GM19467 (cell line): ENCODE results near the gene ZNF764.
"Not testable (repeated sequence)": the region's sequence is repeated elsewhere in the genome, so short reads cannot be mapped to it uniquely, and the experiment has no call there.

Experiments used
- ATAC-seq: cut with Tn5 transposase; IDR thresholded peaks from one replicate; pipeline ENCODE4 v1.9.1; 2021; ENCODE audit warnings: mild to moderate bottlenecking, moderate library complexity; ENCODE audit not compliant: unreplicated experiment

Gene ZNF764

DNA sequence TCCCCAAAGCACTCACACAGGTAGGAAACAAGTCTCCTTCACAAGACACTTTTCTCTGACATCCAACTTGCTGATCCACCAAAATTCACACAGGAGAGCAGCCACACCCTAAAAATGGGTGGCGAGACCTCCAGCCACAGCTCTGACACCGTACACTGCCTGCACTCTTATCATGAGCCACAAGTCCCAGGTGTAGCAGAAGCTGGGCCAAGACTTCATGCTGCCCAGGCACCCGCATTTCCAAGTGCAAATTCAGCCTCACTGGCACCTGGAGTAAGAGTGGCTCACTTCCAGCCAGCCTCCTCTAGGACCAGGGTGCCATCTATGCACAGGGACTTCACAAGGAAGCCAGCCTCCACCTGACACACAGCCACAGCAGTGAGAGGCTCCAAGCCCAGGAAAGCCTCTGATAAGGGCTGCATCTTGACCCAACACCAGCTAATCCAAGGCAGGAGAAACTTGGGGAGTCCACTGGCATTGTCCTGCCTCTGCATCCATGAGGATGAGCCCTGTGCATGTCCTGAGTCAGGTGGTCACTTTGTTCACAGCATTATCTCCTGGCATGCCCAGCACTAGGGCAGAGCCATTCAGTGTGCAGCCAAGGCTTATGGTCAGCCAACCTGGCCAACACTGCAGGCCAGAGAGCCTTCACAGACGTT, 29.2 kb downstream of the ZNF764 start:
- no peak for ATAC-seq

GRCh38 chr16:30527635-30528178, 30.5 kb downstream of the ZNF764 start:
- ATAC-seq, result peak; percentile 1

DNA sequence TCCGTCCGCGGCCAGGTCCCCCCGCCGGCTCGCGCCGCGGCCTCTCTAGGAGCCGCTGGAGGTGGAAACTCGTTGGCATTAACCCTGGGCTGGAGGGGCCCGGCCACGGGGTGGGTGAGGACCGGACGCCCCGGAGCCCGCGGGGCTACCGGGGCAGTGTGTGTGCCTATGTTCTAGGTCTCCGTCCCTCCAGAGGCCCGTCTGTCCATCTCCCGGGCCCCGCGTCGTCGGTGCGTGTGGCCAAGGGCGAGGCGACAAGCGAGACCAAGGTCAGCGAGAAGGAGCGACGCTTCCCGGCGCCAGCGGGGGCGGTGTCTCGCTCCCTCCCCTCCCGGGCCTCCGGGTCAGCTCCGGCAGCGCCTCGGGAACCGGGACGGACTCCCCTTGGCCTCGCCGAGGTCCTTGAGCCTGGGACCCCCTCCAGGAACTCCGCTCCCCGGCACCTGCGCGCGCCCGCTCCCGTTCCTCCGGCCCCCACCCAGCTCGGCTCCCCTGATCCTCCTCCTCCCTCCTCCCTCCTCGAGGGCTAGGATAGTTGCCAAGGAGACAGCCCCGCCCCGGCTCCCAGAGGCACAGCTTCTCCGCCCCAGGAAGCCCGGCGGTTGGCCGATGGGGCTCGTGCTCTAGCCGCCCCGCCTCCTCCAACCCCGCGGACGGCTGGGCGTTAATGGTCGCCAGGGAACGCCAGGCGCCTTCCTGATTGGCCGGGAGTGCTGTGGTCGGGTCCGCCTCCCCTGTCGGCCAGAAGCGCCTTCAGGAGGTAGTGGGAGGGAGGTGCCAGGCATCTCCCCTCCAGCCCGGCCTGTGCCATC, 31.1 kb downstream of the ZNF764 start:
- ATAC-seq, result peak; percentile 71

DNA sequence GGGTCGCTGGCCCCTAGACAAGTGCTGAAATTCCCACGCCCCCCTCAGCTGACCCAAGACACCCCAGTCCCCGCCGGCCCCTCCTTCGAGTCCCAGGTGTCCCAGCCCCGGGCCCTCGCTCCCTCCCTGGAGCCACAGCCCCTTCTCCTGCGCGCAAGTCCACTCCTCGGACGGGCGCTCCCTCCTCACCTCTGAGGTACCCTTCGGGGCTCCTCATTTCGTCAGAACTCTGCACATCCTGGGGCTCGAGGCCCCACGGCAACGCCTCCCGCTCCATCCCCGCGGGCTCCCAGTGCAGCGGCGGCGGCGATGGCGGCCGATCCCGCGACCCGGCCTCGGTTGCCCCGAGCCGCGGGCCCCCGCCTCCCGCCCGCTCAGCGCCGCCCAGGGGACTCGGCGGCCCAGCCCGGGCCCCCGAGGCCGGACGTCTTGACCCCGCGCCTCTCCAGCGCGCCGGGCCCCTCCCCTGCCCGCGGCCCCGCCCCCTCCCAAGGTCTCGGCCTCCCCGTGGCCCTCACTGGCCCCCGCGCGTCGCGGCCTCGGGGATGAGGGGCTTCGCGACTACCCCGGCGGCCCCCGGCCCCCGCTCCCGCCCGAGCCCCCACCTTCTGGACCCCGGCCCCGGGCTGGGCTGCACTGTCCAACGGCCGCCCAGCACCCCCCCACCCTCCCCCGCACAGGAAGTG, 31.9 kb downstream of the ZNF764 start, which contains the start of gene ZNF768:
ZNF768 (minus strand) TSS at position 430 of the 686 bp plus-strand sequence; CDS start at position 277, 153 bp downstream.
- ATAC-seq, result peak; percentile 17

DNA sequence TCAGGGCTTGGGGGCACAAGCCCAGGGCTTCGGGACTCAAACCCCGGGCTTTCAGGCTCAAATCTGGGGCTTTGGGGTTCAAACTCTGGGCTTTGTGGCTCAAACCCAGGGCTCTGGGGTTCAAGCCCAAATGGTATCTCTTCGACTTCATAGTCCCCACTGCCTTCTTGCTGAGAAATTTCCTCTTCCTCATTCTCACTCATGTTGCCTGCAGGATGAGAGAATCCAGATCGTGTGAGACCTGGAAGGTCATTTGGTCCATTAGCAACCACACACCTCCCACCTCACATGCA, 32.4 kb downstream of the ZNF764 start:
- no peak for ATAC-seq

DNA sequence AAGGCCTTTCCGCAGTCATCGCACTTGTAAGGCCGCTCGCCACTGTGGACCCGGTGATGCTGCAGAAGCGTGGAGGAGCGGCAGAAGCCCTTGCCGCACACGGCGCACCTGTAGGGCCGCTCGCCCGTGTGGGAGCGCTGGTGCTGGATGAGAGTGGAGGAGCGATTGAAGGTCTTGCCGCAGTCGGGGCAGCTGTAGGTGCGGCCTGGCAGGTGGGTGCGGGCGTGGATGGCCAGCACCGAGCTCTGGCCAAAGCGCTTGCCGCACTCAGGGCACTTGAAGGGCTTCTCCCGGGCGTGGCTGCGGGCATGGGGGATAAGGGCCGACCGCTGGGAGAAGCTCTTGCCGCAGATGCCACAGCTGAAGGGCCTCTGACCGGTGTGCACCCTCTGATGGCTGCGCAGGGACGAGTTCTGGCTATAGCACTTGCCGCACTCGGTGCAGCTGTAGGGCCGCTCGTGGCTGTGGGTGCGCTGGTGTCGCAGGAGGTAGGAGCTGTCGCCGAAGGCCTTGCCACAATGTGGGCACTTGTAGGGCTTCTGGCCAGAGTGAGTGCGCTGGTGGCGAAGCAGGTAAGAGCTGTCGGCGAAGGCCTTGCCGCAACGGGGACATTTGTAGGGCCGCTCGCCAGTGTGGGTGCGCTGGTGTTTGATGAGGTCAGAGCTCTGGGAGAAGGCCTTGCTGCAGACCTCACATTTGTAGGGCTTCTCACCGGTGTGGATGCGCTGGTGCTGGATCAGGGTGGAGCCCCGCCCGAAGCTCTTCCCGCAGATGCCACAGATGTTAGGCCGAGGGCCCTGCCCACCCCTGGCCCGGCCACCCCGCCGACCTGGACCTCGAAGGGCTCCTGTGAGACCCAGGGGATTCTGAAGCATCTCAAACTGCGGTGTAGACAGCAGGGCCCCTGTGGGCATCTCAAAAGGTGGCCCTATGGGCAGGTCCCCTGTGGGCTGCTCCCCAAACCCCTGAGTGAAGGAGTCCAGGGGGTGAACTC, 33.3 kb downstream of the ZNF764 start:
- no peak for ATAC-seq

DNA sequence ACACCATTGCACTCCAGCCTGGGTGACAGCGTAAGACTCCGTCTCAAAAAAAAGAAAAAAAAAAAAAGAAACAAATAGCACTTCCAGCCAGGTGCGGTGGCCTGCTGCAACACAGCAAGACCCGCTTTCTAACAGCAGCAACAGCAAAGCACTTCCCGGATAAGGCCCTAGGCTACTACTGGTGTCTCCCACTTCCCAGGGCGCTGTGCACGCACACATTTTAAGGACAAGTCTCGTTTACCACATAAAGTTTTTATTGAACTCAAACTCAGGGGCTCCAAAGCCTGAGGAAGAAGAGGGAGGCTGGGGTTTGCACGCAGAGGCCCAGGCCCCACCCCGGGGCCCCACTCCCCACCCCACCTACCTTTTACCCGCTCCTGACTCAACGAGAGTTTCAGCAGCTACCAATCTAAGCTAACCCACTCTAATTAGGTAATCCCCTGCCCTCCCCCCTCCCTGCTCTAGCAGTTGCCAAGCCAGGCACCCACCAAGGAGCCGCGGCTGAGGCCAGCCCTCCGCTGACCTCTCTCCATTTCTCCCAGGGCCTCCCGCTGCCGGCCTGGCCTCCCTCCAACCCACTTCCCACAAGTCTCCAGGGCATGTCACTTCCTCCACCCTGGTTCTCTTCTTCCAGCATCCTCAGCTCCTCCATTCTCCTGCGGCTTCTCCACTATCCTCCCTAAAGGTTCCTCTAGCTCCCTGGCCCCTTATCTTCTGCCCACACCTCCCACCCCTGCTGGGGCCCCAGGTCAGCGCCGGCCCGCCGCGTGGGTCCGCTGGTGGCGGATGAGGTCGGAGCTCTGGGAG, 34.2 kb downstream of the ZNF764 start:
- ATAC-seq, result no peak

DNA sequence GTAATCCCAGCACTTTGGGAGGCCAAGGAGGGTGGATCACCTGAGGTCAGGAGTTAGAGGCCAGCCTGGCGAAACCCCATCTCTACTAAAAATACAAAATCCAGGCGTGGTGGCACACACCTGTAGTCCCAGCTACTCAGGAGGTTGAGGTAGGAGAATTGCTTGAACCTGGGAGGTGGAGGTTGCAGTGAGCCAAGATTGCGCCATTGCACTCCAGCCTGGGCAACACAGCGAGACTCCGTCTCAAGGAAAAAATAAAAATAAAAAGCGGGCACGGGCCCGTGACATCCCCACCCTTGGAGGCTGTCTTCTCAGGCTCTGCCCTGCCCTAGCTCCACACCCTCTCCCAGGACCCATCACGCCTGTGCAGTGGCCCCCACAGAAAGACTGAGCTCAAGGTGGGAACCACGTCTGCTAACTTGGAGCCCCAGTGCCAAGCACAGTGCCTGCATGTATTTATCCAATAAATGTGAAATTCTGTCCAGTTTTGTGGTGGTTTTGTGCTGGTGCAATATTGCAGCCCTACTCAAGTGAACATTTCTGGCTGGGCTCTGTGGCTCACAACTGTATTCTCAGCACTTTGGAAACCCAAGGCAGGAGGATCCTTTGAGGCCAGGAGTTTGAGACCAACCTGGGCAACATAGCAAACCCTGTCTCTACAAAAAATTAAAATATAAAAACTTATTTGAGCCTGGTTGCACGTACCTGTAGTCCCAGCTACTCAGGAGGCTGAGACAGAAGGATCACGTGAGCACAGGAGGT, 35.3 kb downstream of the ZNF764 start:
- not testable (repeated sequence) for ATAC-seq

DNA sequence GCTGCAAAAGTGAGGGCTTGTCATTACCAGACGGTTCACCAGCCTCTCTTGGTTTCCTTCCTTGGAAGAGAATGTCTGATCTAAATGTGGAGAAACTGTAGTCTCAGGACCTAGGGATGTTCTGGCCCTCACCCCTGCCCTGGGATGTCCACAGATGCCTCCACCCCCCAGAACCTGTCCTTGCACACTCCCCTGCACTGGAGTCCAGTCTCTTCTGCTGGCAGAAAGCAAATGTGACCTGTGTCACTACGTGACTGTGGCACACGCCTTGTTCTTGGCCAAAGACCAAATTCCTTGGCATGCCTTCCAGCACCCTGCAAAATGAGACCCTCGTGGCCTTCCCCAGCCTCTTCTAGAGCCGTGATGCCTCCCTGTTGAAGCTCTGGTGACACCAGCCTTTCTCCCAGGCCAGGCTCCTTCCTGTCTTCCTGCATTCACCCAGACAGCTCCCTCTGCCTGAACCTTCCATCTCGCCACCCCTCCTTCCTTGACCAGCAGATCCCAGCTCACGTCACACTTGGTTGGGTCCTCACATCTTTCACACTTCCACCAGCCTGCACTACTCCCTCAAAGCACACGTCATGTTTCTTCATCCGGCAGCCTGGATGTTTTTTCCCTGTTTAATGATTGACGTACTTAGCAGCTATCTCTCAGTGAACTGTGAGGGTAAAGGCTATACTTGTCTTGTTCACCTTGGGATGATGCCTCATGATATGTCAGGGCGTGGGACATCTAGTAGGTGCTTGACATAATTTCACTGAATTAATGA, 36.1 kb downstream of the ZNF764 start:
- ATAC-seq, result no peak

GRCh38 chr16:30521476-30521872, 36.7 kb downstream of the ZNF764 start:
- ATAC-seq, result no peak

DNA sequence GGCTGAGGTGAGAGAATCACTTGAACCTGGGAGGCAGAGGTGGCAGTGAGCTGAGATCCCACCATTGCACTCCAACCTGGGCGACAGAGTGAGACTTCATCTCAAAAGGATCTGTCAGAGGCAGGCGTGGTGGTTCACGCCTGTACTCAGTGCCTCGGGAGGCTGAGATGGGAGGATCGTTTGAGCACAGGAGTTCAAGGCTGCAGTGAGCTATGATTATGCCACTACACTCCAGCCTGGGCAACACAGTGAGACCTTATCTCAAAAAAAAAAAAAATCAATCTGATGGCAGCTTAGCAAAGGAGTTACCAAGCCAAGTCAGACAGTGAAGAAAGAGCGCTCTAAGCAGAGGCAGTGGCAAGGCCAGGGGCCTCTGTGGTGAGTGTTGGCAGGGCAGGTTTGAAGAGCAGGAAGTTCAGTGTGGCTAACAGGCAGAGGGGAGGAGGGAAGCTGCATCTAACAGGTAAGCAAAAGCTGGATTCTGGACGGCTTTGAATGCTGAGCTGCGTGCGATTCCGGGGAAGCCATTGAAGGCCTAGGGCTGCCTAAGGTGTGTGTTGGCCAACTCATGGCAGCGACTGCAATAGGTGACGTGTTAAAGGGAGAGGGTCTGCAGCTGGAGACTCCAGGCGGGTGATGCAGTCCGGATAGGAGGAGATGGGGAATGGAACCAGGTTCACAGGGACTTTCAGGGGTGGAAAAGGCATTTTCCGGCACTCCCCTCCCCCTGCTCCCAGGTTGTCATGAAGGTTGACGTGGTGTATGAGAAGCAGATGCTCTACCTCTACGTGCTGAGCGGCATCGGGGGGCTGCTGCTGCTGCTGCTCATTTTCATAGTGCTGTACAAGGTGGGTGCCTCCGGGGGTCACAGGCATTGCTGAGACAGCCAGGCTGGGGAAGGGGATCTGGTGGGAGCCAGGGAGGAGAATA, 38.8 kb downstream of the ZNF764 start:
- ATAC-seq, result no peak

GRCh38 chr16:30518552-30518951, 39.6 kb downstream of the ZNF764 start:
- ATAC-seq, result no peak

GRCh38 chr16:30515275-30515674, 42.9 kb downstream of the ZNF764 start:
- no peak for ATAC-seq

DNA sequence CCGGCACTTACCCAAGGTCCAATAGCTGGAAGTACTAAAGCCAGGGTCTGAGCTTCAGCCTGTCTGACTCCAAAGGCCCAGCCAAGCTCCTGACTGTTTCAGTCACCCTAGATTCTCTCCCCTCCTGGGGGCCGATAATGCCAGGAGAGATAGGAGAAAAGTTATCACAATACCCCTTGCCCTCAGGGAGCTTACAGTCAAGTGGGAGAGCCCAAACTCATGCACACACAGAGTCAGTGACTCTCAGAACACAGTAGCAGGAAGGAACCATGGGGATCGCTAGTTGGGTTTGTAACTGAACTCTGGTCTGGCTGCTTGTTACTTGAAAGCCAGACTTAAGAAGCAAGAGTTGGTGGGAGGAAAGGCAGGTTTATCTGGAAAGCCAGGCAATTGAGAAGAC, 46.7 kb downstream of the ZNF764 start:
- ATAC-seq, result no peak

DNA sequence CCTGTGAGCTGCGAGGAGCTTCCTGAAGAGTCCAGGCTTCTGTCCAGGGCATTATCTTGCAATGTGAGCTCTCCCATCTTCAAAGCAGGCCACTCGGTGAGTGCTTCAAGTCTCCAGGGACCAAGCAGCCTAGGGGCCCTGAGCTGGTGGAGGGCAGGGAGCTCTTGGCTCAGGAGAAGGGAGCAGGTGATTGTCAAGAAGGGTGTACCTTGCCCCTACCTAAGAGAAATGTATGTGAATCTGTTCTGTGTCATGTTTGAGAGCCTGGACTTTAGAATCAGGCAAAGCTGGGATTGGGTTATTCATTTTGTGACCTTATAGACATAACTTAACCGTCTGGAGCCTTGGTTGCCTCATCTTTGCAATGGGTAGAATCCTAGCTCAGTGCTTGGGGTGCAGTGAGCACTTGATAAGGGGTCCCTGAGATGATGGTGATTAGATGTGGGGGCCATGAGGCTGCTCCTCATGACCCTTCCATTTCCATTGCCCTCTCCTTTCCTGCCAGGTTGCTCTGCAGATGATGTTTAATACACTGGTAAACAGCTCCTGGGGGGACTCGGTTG, 47.7 kb downstream of the ZNF764 start:
- no peak for ATAC-seq

GRCh38 chr16:30509081-30509765, 49.0 kb downstream of the ZNF764 start:
- ATAC-seq, result no peak
